Keratinocyte (primary cell): ENCODE results near the gene YPEL1. TPM values are rescaled to one million over a fixed set of nuclear protein-coding genes. Genes with fewer than 3 reads are reported as not detected.

Source experiments
- DNase-seq: peaks from one replicate; pipeline ENCODE4 v3.0.0-alpha.2; 2011; ENCODE audit warnings: low read depth, missing footprints, low spot score
- FAIRE-seq: peaks from 2 replicates; lab custom pipeline; 2011; peaks lifted over from hg19 to GRCh38; lab: Jason Lieb, UNC
- H2AFZ ChIP-seq: 2 replicates; pipeline ENCODE4 v1.6.0; 2012; ENCODE audit warnings: low read length, control low read depth, inconsistent platforms; ENCODE audit not compliant: control insufficient read depth
- H3K27ac ChIP-seq: 2 replicates; pipeline ENCODE4 v1.5.1; 2011; ENCODE audit warnings: low read length; ENCODE audit not compliant: control insufficient read depth, insufficient read depth
- H3K27me3 ChIP-seq: 3 replicates; pipeline ENCODE4 v1.6.0; 2011; ENCODE audit warnings: low read length; ENCODE audit not compliant: control insufficient read depth, insufficient read depth; ENCODE audit errors: extremely low read depth
- H3K36me3 ChIP-seq, 2 experiments: 2 replicates in 1 of 2; 3 replicates in 1 of 2; pipeline ENCODE4 v1.5.1; 2011; ENCODE audit warnings: low read length in 2 of 2, mild to moderate bottlenecking in 1 of 2; ENCODE audit not compliant: control insufficient read depth in 2 of 2, insufficient read depth in 2 of 2; ENCODE audit errors: extremely low read depth in 1 of 2
- H3K4me1 ChIP-seq: 3 replicates; pipeline ENCODE4 v1.5.1; 2011; ENCODE audit warnings: low read length; ENCODE audit not compliant: control insufficient read depth, insufficient read depth; ENCODE audit errors: extremely low read depth
- H3K4me2 ChIP-seq: 3 replicates; pipeline ENCODE4 v1.6.0; 2011; ENCODE audit warnings: low read depth, low read length; ENCODE audit not compliant: control insufficient read depth, insufficient read depth; ENCODE audit errors: extremely low read depth
- H3K4me3 ChIP-seq, 3 experiments: fragments of 200-600 bp in 1 of 3; sonication (generic) in 1 of 3; 2 replicates in 2 of 3; 3 replicates in 1 of 3; pipeline ENCODE4 v1.5.1; 2011 to 2016; ENCODE audit warnings: low read length in 3 of 3, mild to moderate bottlenecking in 3 of 3, control low read depth in 2 of 3, inconsistent platforms in 1 of 3, low read depth in 1 of 3, mixed read lengths in 1 of 3, mixed run types in 1 of 3, moderate library complexity in 1 of 3; ENCODE audit not compliant: control insufficient read depth in 2 of 3, insufficient read depth in 2 of 3; ENCODE audit errors: extremely low read depth in 1 of 3
- H3K79me2 ChIP-seq: 2 replicates; pipeline ENCODE4 v1.6.0; 2012; ENCODE audit warnings: low read length; ENCODE audit not compliant: control insufficient read depth, insufficient read depth
- H3K9ac ChIP-seq: 3 replicates; pipeline ENCODE4 v1.6.0; 2011; ENCODE audit warnings: low read length; ENCODE audit not compliant: control insufficient read depth, insufficient read depth; ENCODE audit errors: extremely low read depth
- H3K9me1 ChIP-seq: 3 replicates; pipeline ENCODE4 v1.6.0; 2011; ENCODE audit warnings: low read length; ENCODE audit not compliant: control insufficient read depth, insufficient read depth; ENCODE audit errors: extremely low read depth
- H3K9me3 ChIP-seq: 2 replicates; pipeline ENCODE4 v1.5.1; 2012; ENCODE audit warnings: low read depth, low read length; ENCODE audit not compliant: control insufficient read depth
- H4K20me1 ChIP-seq: 3 replicates; pipeline ENCODE4 v1.6.0; 2011; ENCODE audit warnings: low read length; ENCODE audit not compliant: control insufficient read depth, insufficient read depth; ENCODE audit errors: extremely low read depth
- CTCF ChIP-seq, 3 experiments: IDR thresholded peaks in 1 of 3; conservative IDR thresholded peaks in 1 of 3; optimal IDR thresholded peaks in 1 of 3; 2 replicates in 2 of 3; 3 replicates in 1 of 3; pipeline versions ENCODE3 to v1.5.1; 2011; ENCODE audit warnings: low read length in 3 of 3, mild to moderate bottlenecking in 3 of 3, moderate library complexity in 2 of 3, control low read depth in 1 of 3, inconsistent platforms in 1 of 3; ENCODE audit not compliant: insufficient read depth in 2 of 3; ENCODE audit errors: extremely low read depth in 1 of 3
- EZH2 ChIP-seq: IDR thresholded peaks from one replicate; pipeline ENCODE4 v1.6.1; 2012; ENCODE audit warnings: inconsistent platforms, mild to moderate bottlenecking, low read length, moderate library complexity
- dilution Hi-C: fragments of 300-500 bp; cut with MboI; formaldehyde crosslinking; loops from one replicate; pipeline ENCODE4 v1.7.0; 2020; ENCODE audit warnings: low sequenced_read_pairs; ENCODE audit not compliant: extremely low pct_ligation_motif_present
- polyA plus RNA-seq, 5 experiments: library from polyadenylated mRNA; depleted of rRNA in 3 of 5; stranded (reverse) in 3 of 5; stranded (forward) in 1 of 5; unstranded in 1 of 5; fragments of >200 nt; gene quantifications; 1 replicate in 1 of 5; 2 replicates in 3 of 5; 3 replicates in 1 of 5; pipeline versions ENCODE4 v1.2.1 to v1.2.3, GENCODE V29; 2011 to 2012; ENCODE audit warnings: missing spikeins in 2 of 5, low read depth in 1 of 5, low replicate concordance in 1 of 5

Gene YPEL1
- polyA plus RNA-seq, 1 donor (not counting 4 experiments of a cell fraction or from before 2014, with no cell fraction given): 0.03 TPM

- dilution Hi-C loops: no loop called here
These were observed 20.8 kb downstream of the YPEL1 start for GRCh38 chr22:21714786-21715185.

GRCh38 chr22:21714059-21714770 is 21.4 kb downstream of the YPEL1 start:
- no peaks in the 10 kb centered on the region for H3K79me2 ChIP-seq
- H3K27ac ChIP-seq: no peak overlapping the region
- H3K36me3 ChIP-seq: no peaks in the 10 kb centered on the region
- dilution Hi-C loops: no loop called here
- DNase-seq (no peak), FAIRE-seq (no peak)
- H3K4me2 ChIP-seq: peak overlapping the region; percentile 67
- no peaks in the 10 kb centered on the region for H3K9me1 ChIP-seq
- TF ChIP-seq CTCF (optimal IDR thresholded peaks at IDR 0.05 in 1 of 3, IDR thresholded peaks at IDR 0.05 in 1 of 3, conservative IDR thresholded peaks at IDR 0.05 in 1 of 3; ENCODE audit: extremely low read depth in 1 of 3, insufficient read depth in 2 of 3, low read length in 3 of 3) (no peak), EZH2 (no peak)
- no peaks in the 10 kb centered on the region for H3K9me3 ChIP-seq
- H3K9ac ChIP-seq: no peak overlapping the region
- H3K27me3 ChIP-seq: no peaks in the 10 kb centered on the region
- H4K20me1 ChIP-seq: no peaks in the 10 kb centered on the region
- no peak overlapping the region for H3K4me3 ChIP-seq
- H3K4me1 ChIP-seq: peaks cover 32% of the 10 kb centered on the region
- peak overlapping the region; percentile 11 for H2AFZ ChIP-seq

More at GRCh38 chr22:21714786-21715185, 20.8 kb downstream of the YPEL1 start:
- H3K36me3 ChIP-seq: no peaks in the 10 kb centered on the region
- H3K4me1 ChIP-seq: peaks cover 29% of the 10 kb centered on the region
- H2AFZ ChIP-seq: peak overlapping the region; percentile 11
- H3K9me1 ChIP-seq: no peaks in the 10 kb centered on the region
- peak overlapping the region; percentile 67 for H3K4me2 ChIP-seq
- H3K9me3 ChIP-seq: no peaks in the 10 kb centered on the region
- H3K9ac ChIP-seq: no peak overlapping the region
- no peak for DNase-seq
- no peaks in the 10 kb centered on the region for H4K20me1 ChIP-seq
- TF ChIP-seq EZH2 (no peak), CTCF (optimal IDR thresholded peaks at IDR 0.05 in 1 of 3, IDR thresholded peaks at IDR 0.05 in 1 of 3, conservative IDR thresholded peaks at IDR 0.05 in 1 of 3; ENCODE audit: extremely low read depth in 1 of 3, insufficient read depth in 2 of 3, low read length in 3 of 3) (no peak)
- H3K27me3 ChIP-seq: no peaks in the 10 kb centered on the region
- no peaks in the 10 kb centered on the region for H3K79me2 ChIP-seq
- FAIRE-seq: no peak
- H3K27ac ChIP-seq: no peak overlapping the region
- H3K4me3 ChIP-seq: no peak overlapping the region
